HG02798 (cell line): Measurements from ENCODE around the gene TBCD.

Experiments
- ATAC-seq: cut with Tn5 transposase; IDR thresholded peaks from one replicate; pipeline ENCODE4 v1.9.1; 2021; ENCODE audit warnings: mild to moderate bottlenecking; ENCODE audit not compliant: unreplicated experiment, poor library complexity

TBCD gene

GRCh38 chr17:82825540-82826124, 73.8 kb downstream of the TBCD start:
- no peak for ATAC-seq

GRCh38 chr17:82826211-82826610, 74.3 kb downstream of the TBCD start:
- no peak for ATAC-seq

- ATAC-seq: no peak
Measured at GRCh38 chr17:82826956-82827355, 75.1 kb downstream of the TBCD start.

GRCh38 chr17:82828875-82829487, 77.1 kb downstream of the TBCD start:
- no peak for ATAC-seq

- no peak for ATAC-seq
Measured at GRCh38 chr17:82830249-82830661, 78.4 kb downstream of the TBCD start.

- no peak for ATAC-seq
Measured at GRCh38 chr17:82831041-82831817, 79.4 kb downstream of the TBCD start.

- ATAC-seq: no peak
Measured at GRCh38 chr17:82831818-82832200, 79.9 kb downstream of the TBCD start.

GRCh38 chr17:82832411-82832810, 80.5 kb downstream of the TBCD start:
- no peak for ATAC-seq

- no peak for ATAC-seq
Measured at GRCh38 chr17:82832881-82833475, 81.1 kb downstream of the TBCD start.

- no peak for ATAC-seq
Measured at GRCh38 chr17:82835122-82835521, 83.3 kb downstream of the TBCD start.

GRCh38 chr17:82835766-82836512, 84.1 kb downstream of the TBCD start:
- no peak for ATAC-seq

- no peak for ATAC-seq
Measured at GRCh38 chr17:82836823-82837357, 85.0 kb downstream of the TBCD start.

- ATAC-seq: no peak
Measured at GRCh38 chr17:82837586-82838320, 85.9 kb downstream of the TBCD start.

GRCh38 chr17:82838386-82839063, 86.7 kb downstream of the TBCD start:
- ATAC-seq: no peak

- ATAC-seq: no peak
Measured at GRCh38 chr17:82839617-82840292, 87.9 kb downstream of the TBCD start, which contains the start of gene ZNF750. Gene ZNF750 (minus strand): TSS chr17:82840022. CDS start chr17:82832454, 7,568 bp downstream.

GRCh38 chr17:82840431-82840831, 88.6 kb downstream of the TBCD start:
- no peak for ATAC-seq

GRCh38 chr17:82841921-82842596, 90.2 kb downstream of the TBCD start:
- ATAC-seq: no peak
